GM12875 (cell line): Measurements from ENCODE around the gene KRCC1.

Experiments
- H3K4me3 ChIP-seq: one replicate; pipeline ENCODE4 v1.5.1; 2011; ENCODE audit warnings: low read depth, low read length, control low read depth
- CTCF ChIP-seq: IDR thresholded peaks from 2 replicates; pipeline ENCODE4 v1.5.1; 2011; ENCODE audit warnings: low read depth, mild to moderate bottlenecking, control low read depth, inconsistent platforms, low read length, moderate library complexity, borderline replicate concordance; ENCODE audit not compliant: insufficient read depth

The KRCC1 gene

DNA sequence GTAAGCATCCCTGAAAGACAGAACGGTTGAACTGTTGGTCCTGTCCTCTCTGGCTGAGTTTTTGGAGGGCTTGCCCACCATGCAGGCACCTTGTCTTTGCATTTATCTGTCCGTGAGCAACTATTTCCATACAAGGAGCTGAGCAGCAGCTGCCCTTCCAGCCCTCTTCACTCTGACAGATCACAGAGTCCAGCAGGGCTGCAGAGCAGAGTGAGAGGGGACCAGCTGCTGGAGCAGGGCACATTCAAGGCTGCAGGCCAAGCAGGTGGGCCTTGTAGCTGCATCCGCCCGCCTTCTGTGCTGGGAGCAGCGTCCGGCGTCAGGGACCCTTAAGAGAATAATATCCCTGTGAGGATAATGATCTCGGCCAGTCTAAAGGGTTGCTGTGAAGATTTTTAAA, 21.5 kb upstream of the KRCC1 start:
- H3K4me3 ChIP-seq, result no peak overlapping the region
- no peak for TF ChIP-seq CTCF

DNA sequence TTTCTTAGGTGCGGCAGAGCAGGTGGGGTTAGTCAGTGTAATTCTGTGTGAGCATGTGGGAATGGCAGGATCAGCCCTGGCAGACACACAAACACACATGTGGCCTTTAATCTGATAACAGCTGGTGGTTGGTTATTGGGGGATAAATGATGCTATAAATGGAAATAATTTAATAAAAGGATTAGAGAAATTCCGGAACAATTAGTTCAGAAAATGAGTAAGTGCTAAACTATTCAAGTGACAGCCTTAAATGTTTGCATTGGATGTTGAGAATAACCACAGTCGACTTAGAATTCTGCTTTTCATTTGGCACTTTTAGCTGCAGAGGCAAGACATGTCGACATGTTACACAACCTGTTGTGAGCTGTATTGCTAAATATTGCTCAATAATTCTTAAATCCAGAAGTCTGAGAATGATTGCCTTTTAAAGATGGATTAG, 19.3 kb upstream of the KRCC1 start:
- no peak for TF ChIP-seq CTCF
- H3K4me3 ChIP-seq, result no peak overlapping the region

DNA sequence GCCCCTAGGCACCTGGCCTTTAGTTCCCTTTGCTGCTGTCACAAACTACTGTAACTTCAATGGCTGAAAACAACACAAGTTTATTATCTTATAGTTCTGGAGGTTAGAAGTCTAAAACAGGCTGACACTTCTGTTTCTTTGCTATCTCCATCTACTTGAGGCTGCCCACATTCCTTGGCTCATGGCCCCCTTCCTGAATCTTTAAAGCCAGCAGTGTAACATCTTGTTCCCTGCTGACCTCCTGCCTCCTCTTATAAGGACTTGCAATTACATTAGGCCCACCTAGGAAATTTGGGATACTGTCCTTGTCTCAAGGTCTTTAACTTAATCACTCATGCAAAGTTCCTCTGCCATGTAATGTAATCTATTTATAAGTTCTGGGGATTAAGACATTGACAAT, 18.6 kb upstream of the KRCC1 start:
- H3K4me3 ChIP-seq, result no peak overlapping the region
- no peak for TF ChIP-seq CTCF

DNA sequence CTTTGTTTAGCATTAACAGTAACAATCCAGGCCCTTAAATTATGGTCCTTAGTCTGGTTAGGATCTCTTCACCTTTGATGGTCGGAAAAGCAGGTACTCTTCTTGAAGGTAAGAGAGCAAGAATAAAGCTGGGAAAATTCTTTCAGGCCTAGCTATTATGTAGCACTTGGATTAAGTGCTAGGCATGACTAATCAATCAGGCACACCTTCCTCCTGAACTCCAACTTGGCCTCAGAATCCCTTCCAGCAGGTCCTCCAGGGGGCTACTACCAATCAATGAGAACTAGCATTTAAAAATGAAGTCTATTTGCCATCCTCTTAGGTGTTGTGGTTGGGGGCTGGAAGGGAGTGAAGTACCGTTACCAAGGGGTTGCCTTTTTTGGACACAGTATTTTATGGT, 15.8 kb upstream of the KRCC1 start:
- TF ChIP-seq CTCF, result no peak
- no peak overlapping the region for H3K4me3 ChIP-seq

- H3K4me3 ChIP-seq, result no peak overlapping the region
- no peak for TF ChIP-seq CTCF
Observed at GRCh38 chr2:88070055-88070454, 14.5 kb upstream of the KRCC1 start.

DNA sequence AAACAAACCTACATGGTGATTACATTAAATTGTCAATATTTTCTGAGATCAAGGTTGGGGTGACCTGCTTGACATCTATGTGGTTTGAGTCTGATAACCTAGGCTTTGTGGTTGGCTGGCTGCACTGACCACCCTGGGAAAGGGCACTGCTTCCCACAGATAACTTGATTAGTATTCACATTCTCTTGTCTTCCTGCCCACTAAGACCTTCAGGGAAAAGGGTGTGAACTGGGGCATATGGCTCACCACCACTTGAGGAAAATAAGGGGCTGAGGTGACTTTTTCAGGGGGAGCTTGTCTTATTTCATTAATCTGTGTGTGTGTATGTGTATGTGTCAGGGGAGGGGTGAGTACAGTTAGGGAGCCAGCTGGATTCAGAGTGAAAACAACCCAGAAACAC, 13.5 kb upstream of the KRCC1 start:
- no peak overlapping the region for H3K4me3 ChIP-seq
- TF ChIP-seq CTCF, result no peak

DNA sequence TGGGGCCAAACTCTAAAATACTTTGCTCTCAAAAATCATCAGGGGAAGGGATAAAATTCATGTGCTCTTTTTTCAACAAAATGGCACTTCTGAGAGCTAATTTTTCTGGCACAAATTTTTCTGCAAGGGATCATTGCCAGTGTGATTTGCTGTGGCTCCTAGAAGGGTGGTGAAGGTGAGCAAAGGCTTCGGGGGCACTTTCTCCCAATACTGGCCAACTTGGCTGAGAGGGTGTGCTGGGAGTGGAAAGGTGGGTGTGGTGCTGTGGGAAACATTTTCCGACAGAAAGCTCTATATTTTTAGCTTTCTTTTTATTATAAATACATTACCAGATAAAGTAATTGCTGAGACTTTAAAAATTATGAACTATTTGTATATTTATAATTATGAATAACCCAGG, 12.5 kb upstream of the KRCC1 start:
- TF ChIP-seq CTCF, result no peak
- H3K4me3 ChIP-seq, result no peak overlapping the region
